AG04450 (cell line): Measurements from ENCODE around the gene PNPLA3. TPM values are rescaled to one million over a fixed set of nuclear protein-coding genes. Genes with fewer than 3 reads are reported as not detected.

Source experiments
- CTCF ChIA-PET: fragments of 300-600, 350-600 bp; formaldehyde crosslinking; extraction: SDS; loops from one replicate; lab custom pipeline; 2022; ENCODE audit warnings: antibody characterized with exemption, inconsistent platforms; lab: Charles Lee
- POLR2A ChIA-PET: fragments of 350-600 bp; formaldehyde crosslinking; extraction: SDS; loops from one replicate; lab custom pipeline; 2021; ENCODE audit warnings: antibody characterized with exemption, inconsistent platforms; lab: Yijun Ruan, JAX
- DNase-seq: peaks from one replicate; pipeline ENCODE4 v3.0.0-alpha.2; 2011; ENCODE audit warnings: low read depth, low spot score
- H3K27ac ChIP-seq: one replicate; pipeline ENCODE4 v1.5.1; 2012; ENCODE audit warnings: low read depth, low read length, control low read depth
- H3K27me3 ChIP-seq: one replicate; pipeline ENCODE4 v1.6.0; 2012; ENCODE audit warnings: low read length; ENCODE audit not compliant: control insufficient read depth, insufficient read depth
- H3K4me3 ChIP-seq: 2 replicates; pipeline ENCODE4 v1.5.1; 2011; ENCODE audit warnings: mild to moderate bottlenecking, low read depth, low read length, control low read depth
- H3K9me3 ChIP-seq: 2 replicates; pipeline ENCODE4 v1.5.1; 2012; ENCODE audit warnings: low read length; ENCODE audit not compliant: control insufficient read depth, insufficient read depth
- polyA plus RNA-seq: library from polyadenylated mRNA; depleted of rRNA; stranded (reverse); fragments of >200 nt; gene quantifications from 2 replicates; pipeline ENCODE4 v1.2.3, GENCODE V29; 2011
- TF ChIP-seq, protein P1 (sequence below): IDR thresholded peaks from 2 replicates; pipeline ENCODE4 v1.5.1; 2011; ENCODE audit warnings: low read depth, low read length, control low read depth, inconsistent platforms

Gene PNPLA3
- polyA plus RNA-seq, 1 experiment, result 3.9 TPM

DNA sequence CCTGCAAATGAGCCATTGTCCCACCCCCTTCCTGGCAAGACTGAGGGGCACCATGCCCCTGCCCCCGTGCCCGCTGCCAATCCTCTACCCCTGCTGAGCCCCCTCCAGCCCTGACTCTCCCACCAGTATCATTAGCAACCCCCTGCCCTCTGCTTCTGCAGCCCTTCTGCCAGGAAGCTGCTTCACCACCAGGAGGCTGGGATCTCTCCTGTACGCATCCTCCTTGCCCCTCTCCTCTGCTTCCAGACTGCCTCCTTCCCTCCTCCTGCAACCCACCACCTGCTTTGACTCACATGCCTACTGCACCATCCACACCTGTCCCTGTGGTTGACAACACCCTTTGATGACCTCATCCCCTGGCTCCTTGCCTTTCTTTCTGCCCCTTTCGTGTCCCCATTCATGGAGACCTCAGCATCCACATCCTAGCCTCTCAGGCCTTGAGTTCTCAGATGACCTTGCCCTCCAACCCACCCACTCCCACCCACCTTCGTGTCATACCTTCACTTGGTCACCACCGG is 13.4 kb upstream of the PNPLA3 start:
- TF ChIP-seq, protein P1, sequence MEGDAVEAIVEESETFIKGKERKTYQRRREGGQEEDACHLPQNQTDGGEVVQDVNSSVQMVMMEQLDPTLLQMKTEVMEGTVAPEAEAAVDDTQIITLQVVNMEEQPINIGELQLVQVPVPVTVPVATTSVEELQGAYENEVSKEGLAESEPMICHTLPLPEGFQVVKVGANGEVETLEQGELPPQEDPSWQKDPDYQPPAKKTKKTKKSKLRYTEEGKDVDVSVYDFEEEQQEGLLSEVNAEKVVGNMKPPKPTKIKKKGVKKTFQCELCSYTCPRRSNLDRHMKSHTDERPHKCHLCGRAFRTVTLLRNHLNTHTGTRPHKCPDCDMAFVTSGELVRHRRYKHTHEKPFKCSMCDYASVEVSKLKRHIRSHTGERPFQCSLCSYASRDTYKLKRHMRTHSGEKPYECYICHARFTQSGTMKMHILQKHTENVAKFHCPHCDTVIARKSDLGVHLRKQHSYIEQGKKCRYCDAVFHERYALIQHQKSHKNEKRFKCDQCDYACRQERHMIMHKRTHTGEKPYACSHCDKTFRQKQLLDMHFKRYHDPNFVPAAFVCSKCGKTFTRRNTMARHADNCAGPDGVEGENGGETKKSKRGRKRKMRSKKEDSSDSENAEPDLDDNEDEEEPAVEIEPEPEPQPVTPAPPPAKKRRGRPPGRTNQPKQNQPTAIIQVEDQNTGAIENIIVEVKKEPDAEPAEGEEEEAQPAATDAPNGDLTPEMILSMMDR, result no peak
- ChIA-PET POLR2A (no interaction called here), CTCF (interaction anchor here (0.6 kb wide), 1 partner anchor 20 kb away, joined by 5 read pairs; no protein-coding TSS in a partner anchor)
- Histone ChIP-seq H3K4me3 (no peak overlapping the region), H3K27ac (no peak overlapping the region), H3K27me3 (peaks cover 17% of the 10 kb centered on the region), H3K9me3 (no peaks in the 10 kb centered on the region; the same call in 1 of the 2 replicates)
- DNase-seq, result no peak

DNA sequence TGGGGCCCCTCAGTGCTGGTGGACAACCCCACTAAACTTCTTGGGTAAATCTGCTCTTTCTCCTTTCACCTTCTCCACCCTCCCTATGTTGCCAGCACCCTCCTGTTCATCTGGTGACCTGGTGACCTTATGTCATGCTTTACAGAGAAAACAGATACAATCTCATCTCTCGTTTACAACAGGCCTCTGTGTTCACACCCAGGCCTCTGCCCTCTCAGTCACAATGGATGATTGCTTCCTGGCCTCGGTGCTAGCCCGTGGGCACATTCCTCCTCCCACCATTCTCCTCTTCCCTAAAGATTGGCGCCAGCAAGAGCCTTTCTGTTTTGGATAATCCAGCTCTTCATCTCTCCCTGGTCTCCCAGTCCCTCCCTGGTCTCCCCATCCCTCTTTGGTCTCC is 12.3 kb upstream of the PNPLA3 start:
- TF ChIP-seq, protein P1, result no peak
- H3K27ac ChIP-seq, result no peak overlapping the region
- ChIA-PET CTCF (no interaction called here), POLR2A (no interaction called here)
- H3K27me3 ChIP-seq, result peaks cover 17% of the 10 kb centered on the region
- no peak for DNase-seq
- no peak overlapping the region for H3K4me3 ChIP-seq
- H3K9me3 ChIP-seq, result peaks cover 4% of the 10 kb centered on the region

DNA sequence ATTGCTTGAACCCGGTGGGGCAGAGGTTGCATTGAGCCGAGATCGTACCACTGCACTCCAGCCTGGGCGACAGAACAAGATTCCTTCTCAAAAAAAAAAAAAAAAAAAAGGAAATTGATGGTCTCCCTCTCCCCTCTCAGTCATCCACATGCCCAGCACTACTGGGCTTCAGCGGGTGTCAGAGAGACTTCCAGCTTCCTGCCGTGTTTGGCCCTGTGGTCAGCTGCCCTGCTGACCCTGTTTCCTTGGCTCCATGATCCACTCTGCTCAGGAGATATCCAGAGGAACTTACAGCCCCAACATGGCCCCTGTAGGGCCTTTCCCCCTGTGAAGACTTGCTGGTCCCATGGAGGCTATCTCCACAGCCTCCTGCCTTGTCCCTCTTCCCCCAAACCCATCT is 6.1 kb upstream of the PNPLA3 start:
- TF ChIP-seq, protein P1, result no peak
- Histone ChIP-seq H3K27ac (no peak overlapping the region), H3K9me3 (peaks cover 4% of the 10 kb centered on the region), H3K4me3 (no peak overlapping the region), H3K27me3 (peaks cover under 1% of the 10 kb centered on the region)
- ChIA-PET POLR2A (interaction anchor here (0.7 kb wide), 1 partner anchor 15 kb away, joined by 7 read pairs; no protein-coding TSS in a partner anchor), CTCF (no interaction called here)
- no peak for DNase-seq

DNA sequence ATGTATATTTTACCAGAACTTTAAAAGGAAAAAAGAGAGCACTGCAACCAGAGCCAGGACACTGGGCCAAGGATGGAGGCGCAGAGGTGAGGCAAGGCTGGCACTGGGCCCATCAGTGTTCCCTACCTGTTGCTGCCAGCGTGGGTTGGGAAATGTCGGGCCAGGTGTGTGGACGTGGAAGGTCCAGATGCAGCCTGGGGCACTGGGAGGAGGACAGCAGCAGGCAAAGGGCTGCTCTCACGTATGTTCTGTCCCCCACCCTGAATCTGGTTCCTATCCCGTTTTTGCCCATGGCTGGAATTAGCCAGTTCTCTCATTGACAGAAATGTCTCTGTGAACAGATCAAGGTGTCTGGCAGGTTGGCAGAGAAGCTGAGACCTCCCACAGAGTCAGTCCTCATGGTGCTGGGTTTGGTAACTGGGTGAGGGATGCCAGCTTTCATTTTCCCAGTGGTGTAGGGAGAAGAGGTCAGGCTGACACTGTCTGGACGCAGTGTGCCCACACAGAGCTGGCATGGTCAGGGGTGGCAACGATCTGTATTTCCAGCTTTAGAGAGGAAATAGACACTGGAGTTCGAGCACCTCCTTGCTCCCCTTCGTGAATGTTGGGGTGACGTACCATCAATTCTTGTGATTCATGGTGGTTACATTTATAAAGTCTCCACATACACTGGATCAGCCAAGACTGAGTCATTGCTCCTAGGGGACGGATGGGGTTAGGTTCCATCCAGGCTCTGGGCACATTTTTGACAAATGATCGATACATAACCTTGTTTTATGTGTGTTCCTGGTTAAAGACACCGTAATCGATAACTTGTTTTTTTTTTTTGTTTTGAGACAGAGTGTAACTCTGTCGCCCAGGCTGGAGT is 4.3 kb upstream of the PNPLA3 start:
- Histone ChIP-seq H3K4me3 (no peak overlapping the region), H3K27ac (no peak overlapping the region), H3K27me3 (no peaks in the 10 kb centered on the region), H3K9me3 (peaks cover 6% of the 10 kb centered on the region)
- ChIA-PET POLR2A (no interaction called here), CTCF (interaction anchor here (0.5 kb wide), 1 partner anchor 23 kb away, joined by 4 read pairs; no protein-coding TSS in a partner anchor)
- DNase-seq, result no peak
- TF ChIP-seq, protein P1, result no peak

DNA sequence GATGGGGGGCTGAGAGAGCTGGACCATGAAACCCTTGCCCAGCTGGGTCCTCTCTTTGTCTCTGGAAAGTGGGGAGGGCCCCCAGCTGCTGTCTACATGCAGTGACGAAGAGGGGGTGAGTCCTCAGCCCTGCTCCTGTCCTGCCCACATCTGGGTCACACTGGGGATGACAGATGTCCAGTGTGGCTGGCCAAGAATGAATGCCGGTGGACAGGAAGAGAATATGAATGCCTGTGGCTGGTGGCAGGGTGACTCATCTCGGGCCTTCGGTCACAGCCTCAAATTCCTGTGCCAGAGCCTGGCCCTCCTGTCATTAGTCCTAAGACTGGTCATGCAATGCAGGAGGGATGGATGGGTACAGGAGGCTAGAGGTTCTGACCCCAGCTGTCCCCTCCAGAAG is 2.2 kb upstream of the PNPLA3 start:
- H3K4me3 ChIP-seq, result no peak overlapping the region
- CTCF ChIA-PET, result no interaction called here

More for the DNA sequence above, 2.2 kb upstream of the PNPLA3 start:
- no peak for DNase-seq
- POLR2A ChIA-PET, result no interaction called here
- peak overlapping the region; percentile 11 for H3K27ac ChIP-seq
- TF ChIP-seq, protein P1, result no peak
- H3K9me3 ChIP-seq, result peaks cover 3% of the 10 kb centered on the region; the same call in 1 of the 2 replicates
- no peaks in the 10 kb centered on the region for H3K27me3 ChIP-seq
